Medulla oblongata (tissue), 1 donor: ENCODE results near the gene LYPD1.

Experiments
- DNase-seq: peaks from one replicate; pipeline ENCODE4 v3.0.0-alpha.2; 2015; ENCODE audit errors: extremely low spot score

Gene LYPD1

GRCh38 chr2:132595186-132595585 lies 74.8 kb downstream of the LYPD1 start:
- no peak for DNase-seq
